GF-D8 (cell line): ENCODE data around the gene FCGR2B.
"Not testable (repeated sequence)": the region's sequence is repeated elsewhere in the genome, so short reads cannot be mapped to it uniquely, and the experiment has no call there.

Experiments
- DNase-seq: peaks from one replicate; lab custom pipeline; 2025; lab: John Stamatoyannopoulos, UW

FCGR2B gene

GRCh38 chr1:161647507-161648360, 15.2 kb upstream of the FCGR2B start:
- DNase-seq, result not testable (repeated sequence)

DNA sequence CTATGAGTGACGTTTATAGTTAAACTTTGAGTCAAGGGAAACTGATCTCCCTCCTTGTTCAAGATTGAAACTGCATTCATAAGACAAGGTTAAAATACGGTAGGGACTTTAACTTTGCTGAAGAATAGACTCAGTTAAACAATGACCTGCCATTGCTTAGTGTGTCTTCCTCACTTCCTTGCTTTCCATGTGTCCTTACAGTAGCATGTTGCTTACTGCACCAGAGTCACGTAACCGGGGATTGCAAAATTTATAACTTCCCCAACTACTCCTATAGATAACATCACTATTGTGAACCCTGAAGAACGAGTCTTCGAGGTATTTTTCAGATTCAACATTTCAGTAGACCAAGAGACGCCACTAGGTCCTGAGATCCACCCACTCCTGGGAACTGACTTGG, 9.4 kb upstream of the FCGR2B start:
- DNase-seq, result not testable (repeated sequence)

GRCh38 chr1:161653971-161654370, 9.0 kb upstream of the FCGR2B start:
- not testable (repeated sequence) for DNase-seq

- not testable (repeated sequence) for DNase-seq
Observed at GRCh38 chr1:161658524-161658923, 4.4 kb upstream of the FCGR2B start.

- DNase-seq, result not testable (repeated sequence)
Observed at GRCh38 chr1:161661660-161662311, 1.2 kb upstream of the FCGR2B start.

GRCh38 chr1:161663569-161663968, 626 bp downstream of the FCGR2B start:
- DNase-seq, result not testable (repeated sequence)

- DNase-seq, result not testable (repeated sequence)
Observed at GRCh38 chr1:161664689-161665088, 1.7 kb downstream of the FCGR2B start.

DNA sequence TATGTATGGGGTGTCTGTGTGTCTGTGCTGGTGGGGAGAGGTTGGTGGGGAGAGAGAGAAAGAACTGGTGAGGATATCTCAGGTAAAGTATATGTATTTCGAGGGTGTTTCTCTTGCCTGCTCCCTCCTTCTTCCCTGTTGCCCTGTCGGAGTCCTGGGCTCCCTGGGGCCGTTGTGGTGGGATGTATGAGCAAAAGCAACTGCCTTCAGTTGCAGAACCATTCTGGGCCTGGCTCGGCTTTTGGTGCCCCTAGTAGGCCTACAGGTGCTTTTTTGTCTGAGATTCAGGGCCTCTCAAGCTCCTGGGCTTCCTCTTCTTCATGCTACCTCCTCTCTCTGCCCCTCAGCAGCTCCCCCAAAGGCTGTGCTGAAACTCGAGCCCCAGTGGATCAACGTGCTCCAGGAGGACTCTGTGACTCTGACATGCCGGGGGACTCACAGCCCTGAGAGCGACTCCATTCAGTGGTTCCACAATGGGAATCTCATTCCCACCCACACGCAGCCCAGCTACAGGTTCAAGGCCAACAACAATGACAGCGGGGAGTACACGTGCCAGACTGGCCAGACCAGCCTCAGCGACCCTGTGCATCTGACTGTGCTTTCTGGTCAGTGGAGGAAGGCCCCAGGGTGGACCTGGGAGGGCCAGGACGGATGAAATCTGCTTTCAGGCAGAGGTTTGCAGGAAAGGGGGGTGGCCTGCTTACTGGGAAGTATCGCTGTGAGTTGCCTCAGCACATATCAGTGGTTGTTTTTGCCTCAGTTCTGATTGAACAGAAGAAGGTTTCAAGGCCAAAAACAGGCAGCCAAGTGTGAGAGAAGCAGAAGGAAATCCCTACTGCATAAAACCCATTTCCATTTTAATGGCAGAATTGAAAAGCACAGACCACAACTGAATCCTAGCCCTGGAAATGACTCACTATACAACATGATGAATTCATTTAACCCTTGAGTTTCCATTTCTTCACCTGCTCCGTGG, 8.4 kb downstream of the FCGR2B start:
- DNase-seq, result not testable (repeated sequence)

- DNase-seq, result not testable (repeated sequence)
Observed at GRCh38 chr1:161673437-161673836, 10.5 kb downstream of the FCGR2B start.

DNA sequence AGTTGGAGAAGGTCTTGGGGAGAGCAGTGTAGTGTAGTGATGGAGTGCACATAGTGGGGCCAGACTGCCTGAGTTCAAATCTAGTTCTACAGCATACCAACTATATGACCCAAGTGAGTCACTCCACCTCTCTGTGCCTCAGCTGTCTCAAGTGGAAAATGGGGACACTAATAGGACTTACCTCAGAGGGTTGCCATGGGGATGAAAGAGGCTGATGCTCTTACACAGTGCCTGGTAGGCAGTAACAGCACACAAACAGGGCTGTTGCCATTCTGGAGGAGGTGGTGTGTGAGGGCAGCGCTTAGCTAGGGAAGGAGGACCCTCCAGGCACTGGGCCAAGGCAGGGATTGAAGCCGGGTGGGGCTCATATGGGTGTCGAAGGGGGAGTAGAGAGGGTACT, 11.5 kb downstream of the FCGR2B start:
- DNase-seq, result not testable (repeated sequence)

- not testable (repeated sequence) for DNase-seq
Observed at GRCh38 chr1:161674908-161675307, 12.0 kb downstream of the FCGR2B start.

DNA sequence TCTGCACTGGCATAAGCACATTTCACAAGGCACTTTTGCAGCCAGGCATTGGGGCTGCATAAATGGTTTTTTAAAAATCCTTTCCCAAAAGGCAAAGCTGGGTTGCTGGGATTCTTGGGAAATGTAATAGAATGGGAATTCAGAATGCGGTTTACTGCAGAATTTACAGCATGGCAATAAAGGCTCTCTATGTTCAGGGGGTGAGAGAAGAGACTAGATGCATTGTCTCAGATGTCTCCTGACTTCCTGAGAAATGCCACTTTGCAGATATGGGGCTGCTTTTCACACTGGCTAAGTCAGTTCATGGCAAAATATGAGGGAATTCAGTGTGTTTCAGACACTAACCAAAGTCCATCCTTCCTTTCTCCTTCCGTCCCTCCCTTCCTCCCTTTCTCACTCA, 13.5 kb downstream of the FCGR2B start:
- no peak for DNase-seq

GRCh38 chr1:161676958-161677689, 14.2 kb downstream of the FCGR2B start:
- no peak for DNase-seq

DNA sequence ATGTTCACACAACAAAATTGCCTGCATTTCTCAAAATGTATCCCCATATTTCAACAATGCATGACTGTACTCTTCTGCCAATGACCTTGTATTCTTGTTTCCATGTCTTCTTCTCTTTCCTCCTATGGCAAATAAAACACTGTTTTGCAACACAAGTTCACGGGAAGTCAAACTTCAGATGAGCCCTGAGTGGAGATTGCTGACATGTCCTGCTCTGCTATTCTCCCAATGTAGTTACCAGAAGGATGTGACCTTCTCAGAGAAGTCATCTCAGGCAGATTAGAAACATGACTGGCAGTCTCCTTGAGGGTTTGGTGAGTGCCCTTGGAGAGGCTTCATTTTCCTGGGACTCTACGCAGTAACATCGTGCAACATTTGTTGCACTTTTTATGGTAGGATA, 15.6 kb downstream of the FCGR2B start:
- no peak for DNase-seq

GRCh38 chr1:161681879-161682278, 18.9 kb downstream of the FCGR2B start:
- no peak for DNase-seq

DNA sequence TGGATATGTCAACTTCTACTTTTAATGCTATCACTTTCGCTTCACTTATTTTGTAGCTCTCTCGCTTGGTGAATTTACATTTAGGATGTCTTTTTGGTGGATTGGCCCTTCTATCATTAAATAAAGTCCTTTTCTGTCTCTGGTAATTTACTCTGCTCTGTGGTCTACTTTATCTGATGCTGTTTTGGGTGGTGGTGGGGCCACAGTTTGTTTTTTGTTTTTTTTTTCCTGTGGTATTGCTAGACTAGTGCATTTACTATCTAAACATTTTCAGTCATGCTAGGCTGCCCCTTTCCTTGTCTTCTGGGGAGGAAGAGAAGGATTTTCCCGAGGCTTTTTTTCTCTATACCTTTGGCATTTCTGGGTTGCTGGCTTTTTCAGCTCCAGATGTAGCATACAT, 26.0 kb downstream of the FCGR2B start:
- DNase-seq, result no peak

DNA sequence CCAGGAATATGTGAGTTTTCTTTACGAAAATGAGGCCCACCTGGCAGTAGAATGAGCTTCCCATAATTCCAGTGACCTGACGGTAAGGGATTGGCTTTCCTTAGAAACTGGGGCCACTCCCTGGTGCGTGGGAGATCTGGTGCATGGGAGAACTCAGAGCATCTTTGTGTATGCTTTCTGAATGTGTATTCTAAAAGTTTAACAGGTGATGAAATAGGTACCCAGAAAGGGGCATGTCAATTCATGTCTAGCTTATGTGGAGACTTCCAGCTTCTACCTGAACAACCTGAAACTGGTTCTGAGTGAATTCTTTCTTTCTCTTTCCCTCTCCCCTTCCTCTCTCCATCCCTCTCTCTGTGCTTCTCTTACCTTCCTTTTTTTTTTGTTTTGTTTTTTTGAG, 28.9 kb downstream of the FCGR2B start:
- DNase-seq, result no peak

DNA sequence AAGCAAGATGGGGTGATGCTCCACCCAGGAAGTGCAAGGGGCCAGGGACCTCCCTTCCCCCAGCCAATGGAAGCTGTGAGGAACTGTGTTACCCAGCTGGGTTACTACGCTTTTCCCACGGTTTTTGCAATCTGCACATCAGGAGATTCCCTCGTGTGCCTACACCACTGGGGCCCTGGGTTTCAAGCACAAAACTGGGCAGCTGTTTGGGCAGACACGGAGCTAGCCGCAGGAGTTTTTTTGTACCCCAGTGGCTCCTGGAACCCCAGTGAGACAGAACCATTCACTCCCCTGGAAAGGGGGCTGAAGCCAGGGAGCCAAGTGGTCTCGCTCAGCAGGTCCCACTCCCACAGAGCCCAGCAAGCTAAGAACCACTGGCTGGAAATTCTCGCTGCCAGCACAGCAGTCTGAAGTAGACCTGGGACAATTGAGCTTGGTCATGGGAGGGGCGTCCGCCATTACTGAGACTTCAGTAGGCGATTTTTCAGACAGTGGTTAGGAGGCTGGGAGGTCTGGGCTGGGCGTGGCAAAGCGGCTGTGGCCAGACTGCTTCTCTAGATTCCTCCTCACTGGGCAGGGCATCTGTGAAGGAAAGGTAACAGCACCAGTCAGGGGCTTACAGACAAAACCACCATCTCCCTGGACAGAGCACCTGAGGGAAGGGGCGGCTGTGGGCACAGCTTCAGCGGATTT, 30.2 kb downstream of the FCGR2B start:
- not testable (repeated sequence) for DNase-seq

DNA sequence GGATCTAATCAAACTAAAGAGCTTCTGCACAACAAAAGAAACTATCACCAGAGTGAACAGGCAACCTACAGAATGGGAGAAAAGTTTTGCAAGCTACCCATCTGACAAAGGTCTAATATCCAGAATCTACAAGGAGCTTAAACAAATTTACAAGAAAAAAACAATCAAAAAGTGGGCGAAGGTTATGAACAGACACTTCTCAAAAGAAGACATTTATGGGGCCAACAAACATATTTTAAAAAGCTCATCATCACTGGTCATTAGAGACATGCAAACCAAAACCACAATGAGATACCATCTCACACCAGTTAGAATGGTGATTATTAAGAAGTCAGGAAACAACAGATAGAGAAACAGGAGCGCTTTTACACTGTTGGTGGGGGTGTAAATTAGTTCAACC, 35.4 kb downstream of the FCGR2B start:
- not testable (repeated sequence) for DNase-seq

DNA sequence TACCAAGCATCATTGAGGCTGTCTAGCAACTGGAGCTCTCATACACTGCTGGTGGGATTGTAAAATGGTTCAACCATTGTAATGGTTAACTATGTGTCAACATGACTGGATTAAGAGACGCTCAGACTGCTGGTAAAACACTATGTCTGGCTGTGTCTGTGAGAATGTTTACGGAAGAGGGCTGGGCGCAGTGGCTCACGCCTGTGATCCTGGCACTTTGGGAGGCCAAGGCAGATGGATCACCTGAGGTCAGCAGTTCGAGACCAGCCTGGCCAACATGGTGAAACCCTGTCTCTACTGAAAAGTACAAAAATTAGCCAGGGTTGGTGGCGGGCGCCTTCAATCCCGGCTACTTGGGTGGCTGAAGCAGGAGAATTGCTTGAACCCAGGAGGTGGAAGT, 39.3 kb downstream of the FCGR2B start:
- no peak for DNase-seq

DNA sequence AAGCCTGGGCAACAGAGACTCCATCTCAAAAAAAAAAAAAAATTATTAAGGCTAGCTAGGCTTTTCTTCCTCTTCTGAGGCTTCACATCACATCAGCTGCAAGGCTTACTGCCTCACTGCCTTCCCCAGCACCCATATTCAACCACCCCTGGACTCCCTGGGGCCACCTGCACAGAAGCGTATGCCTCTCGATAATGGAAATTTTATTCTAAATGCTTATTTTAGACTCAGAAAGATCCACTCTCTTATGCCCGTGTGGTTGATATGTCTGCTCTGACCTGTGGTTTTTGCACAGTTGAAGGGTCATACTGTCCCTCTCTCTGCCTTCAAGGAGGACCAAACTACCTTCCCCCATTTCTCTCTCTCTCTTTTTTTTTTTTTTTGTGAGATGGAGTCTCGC, 42.6 kb downstream of the FCGR2B start:
- no peak for DNase-seq
